Rectal smooth muscle tissue (tissue), 1 donor: ENCODE data around the gene SNU13.
"Not testable (repeated sequence)": the region's sequence is repeated elsewhere in the genome, so short reads cannot be mapped to it uniquely, and the experiment has no call there.

Experiments used
- H3K27ac ChIP-seq: one replicate; pipeline ENCODE4 v1.7.0; 2013; ENCODE audit warnings: low read depth, low read length, inconsistent platforms
- H3K27me3 ChIP-seq: one replicate; pipeline ENCODE4 v1.7.0; 2013; ENCODE audit warnings: low read length; ENCODE audit not compliant: control insufficient read depth, insufficient read depth
- H3K36me3 ChIP-seq: one replicate; pipeline ENCODE4 v1.7.0; 2013; ENCODE audit warnings: low read length; ENCODE audit not compliant: control insufficient read depth, insufficient read depth
- H3K4me1 ChIP-seq: one replicate; pipeline ENCODE4 v1.7.0; 2013; ENCODE audit warnings: low read length; ENCODE audit not compliant: control insufficient read depth, insufficient read depth
- H3K4me3 ChIP-seq: one replicate; pipeline ENCODE4 v1.7.0; 2013; ENCODE audit warnings: low read length
- H3K9ac ChIP-seq: one replicate; pipeline ENCODE4 v1.7.0; 2013; ENCODE audit warnings: low read length

The SNU13 gene

GRCh38 chr22:41634610-41635009, 54.1 kb downstream of the SNU13 start:
- peaks cover 18% of the 10 kb centered on the region for H3K36me3 ChIP-seq
- H3K27me3 ChIP-seq, H3K4me3 ChIP-seq, H3K4me1 ChIP-seq, H3K27ac ChIP-seq, H3K9ac ChIP-seq: not testable (repeated sequence)

- peaks cover 17% of the 10 kb centered on the region for H3K36me3 ChIP-seq
- H3K27me3 ChIP-seq, H3K4me1 ChIP-seq, H3K27ac ChIP-seq, H3K9ac ChIP-seq, H3K4me3 ChIP-seq: not testable (repeated sequence)
Observed at GRCh38 chr22:41631615-41632014, 57.1 kb downstream of the SNU13 start.

- H3K36me3 ChIP-seq: peaks cover 13% of the 10 kb centered on the region
- not testable (repeated sequence) for H3K27ac ChIP-seq
Observed at GRCh38 chr22:41631115-41631514, 57.6 kb downstream of the SNU13 start.

GRCh38 chr22:41625577-41625976, 63.1 kb downstream of the SNU13 start:
- Histone ChIP-seq H3K9ac (no peak overlapping the region), H3K4me3 (no peak overlapping the region), H3K4me1 (peaks cover 7% of the 10 kb centered on the region), H3K27me3 (no peaks in the 10 kb centered on the region), H3K27ac (no peak overlapping the region), H3K36me3 (peaks cover 21% of the 10 kb centered on the region)

More at GRCh38 chr22:41631115-41631514, 57.6 kb downstream of the SNU13 start:
- not testable (repeated sequence) for H3K27me3 ChIP-seq, H3K4me1 ChIP-seq, H3K9ac ChIP-seq, H3K4me3 ChIP-seq
